Stomach (tissue), 9 donors: ENCODE measurements around the gene ARHGEF3. TPM values are rescaled to one million over a fixed set of nuclear protein-coding genes. Genes with fewer than 3 reads are reported as not detected.

ENCODE experiments used
- DNase-seq, 2 donors: peaks; one replicate each; pipeline versions ENCODE4 v3.0.0 to v3.0.0-alpha.2; 2013 to 2019
- H3K27ac ChIP-seq, 5 donors: fragments of 200-600 bp in 4 of 5; sonication (generic) in 4 of 5; one replicate each; pipeline ENCODE4 v1.5.1; 2013 to 2019; ENCODE audit warnings: mild to moderate bottlenecking in 1 of 5, moderate library complexity in 1 of 5
- H3K27me3 ChIP-seq, 3 donors: fragments of 200-600 bp; sonication (generic); one replicate each; pipeline ENCODE4 v1.5.1; 2017 to 2019; ENCODE audit warnings: mixed run types in 1 of 3
- H3K36me3 ChIP-seq, 4 donors: fragments of 200-600 bp; sonication (generic); 1 replicate in 3 of 4; 2 replicates in 1 of 4; pipeline ENCODE4 v1.5.1; 2016 to 2019
- H3K4me1 ChIP-seq, 4 donors: fragments of 200-600 bp; sonication (generic); one replicate each; pipeline ENCODE4 v1.5.1; 2016 to 2019
- H3K4me3 ChIP-seq, 4 donors: fragments of 200-600 bp; sonication (generic) in 3 of 4; one replicate each; pipeline ENCODE4 v1.5.1; 2016 to 2019; ENCODE audit warnings: mild to moderate bottlenecking in 1 of 4
- H3K9me3 ChIP-seq, 4 donors: fragments of 200-600 bp; sonication (generic); one replicate each; pipeline ENCODE4 v1.5.1; 2016 to 2019
- EP300 ChIP-seq: sonication (generic); formaldehyde crosslinking; IDR thresholded peaks from one replicate; pipeline ENCODE4 v1.6.1; 2017; ENCODE audit warnings: antibody characterized with exemption
- POLR2A ChIP-seq, 4 donors: fragments of 450-650 bp; IDR thresholded peaks; one replicate each; pipeline ENCODE4 v1.6.1; 2016; ENCODE audit warnings: antibody characterized with exemption in 4 of 4, control low read depth in 2 of 4, mild to moderate bottlenecking in 1 of 4, moderate library complexity in 1 of 4
- POLR2AphosphoS5 ChIP-seq, 3 donors: sonication (generic); formaldehyde crosslinking; IDR thresholded peaks; one replicate each; pipeline ENCODE4 v1.6.1; 2016; ENCODE audit warnings: antibody characterized with exemption in 3 of 3
- WGBS, 5 donors: extraction: QIAGEN DNeasy Blood & Tissue Kit in 3 of 5; methylation state at CpG; one replicate each; pipeline versions ENCODE4 v1.1.5 to v1.1.7; 2013 to 2018; 5-methylcytosine and 5-hydroxymethylcytosine counted together
- intact Hi-C: fragments of 100-400 bp; cut with DNase I; formaldehyde crosslinking; loops from one replicate; pipeline ENCODE4 v1.15.1; 2023; ENCODE audit warnings: low total_unique reads
- polyA plus RNA-seq, 3 donors: library from polyadenylated mRNA; stranded (reverse); fragments of 200-250 nt; gene quantifications; one replicate each; pipeline ENCODE4 v1.2.3, GENCODE V29; 2013
- total RNA-seq, 5 donors: library from RNA; depleted of rRNA; stranded (reverse); fragments of >200 nt; gene quantifications; one replicate each; pipeline versions ENCODE4 v1.1.0 to v1.2.3, GENCODE V29; 2014 to 2016
- TF ChIP-seq, protein P1 (sequence below), 7 experiments: fragments of 450-650 bp in 4 of 7; fragments of 200-600 bp in 3 of 7; sonication (generic) in 3 of 7; IDR thresholded peaks; one replicate each; pipeline ENCODE4 v1.5.1; 2016 to 2019; ENCODE audit warnings: antibody characterized with exemption in 7 of 7, control low read depth in 2 of 7, mild to moderate bottlenecking in 1 of 7
- donor health status: healthy with polysubstance abuse.
- donor health status: Bipolar disorder and iron deficiency.
- donor health status: healthy.

ARHGEF3 gene
- total and polyA plus RNA-seq, 8 donors, result 6.2 to 23.8 (median 14.2) TPM

- peaks cover 0 to 5% (median 2%) of the 10 kb centered on the region in 4 donors for H3K4me1 ChIP-seq
- peaks cover 0 to 72% (median 54%) of the 10 kb centered on the region in 4 donors for H3K36me3 ChIP-seq
- TF ChIP-seq EP300 (no peak), POLR2AphosphoS5 (IDR thresholded peaks at IDR 0.05) (no peak)
- TF ChIP-seq, protein P1, sequence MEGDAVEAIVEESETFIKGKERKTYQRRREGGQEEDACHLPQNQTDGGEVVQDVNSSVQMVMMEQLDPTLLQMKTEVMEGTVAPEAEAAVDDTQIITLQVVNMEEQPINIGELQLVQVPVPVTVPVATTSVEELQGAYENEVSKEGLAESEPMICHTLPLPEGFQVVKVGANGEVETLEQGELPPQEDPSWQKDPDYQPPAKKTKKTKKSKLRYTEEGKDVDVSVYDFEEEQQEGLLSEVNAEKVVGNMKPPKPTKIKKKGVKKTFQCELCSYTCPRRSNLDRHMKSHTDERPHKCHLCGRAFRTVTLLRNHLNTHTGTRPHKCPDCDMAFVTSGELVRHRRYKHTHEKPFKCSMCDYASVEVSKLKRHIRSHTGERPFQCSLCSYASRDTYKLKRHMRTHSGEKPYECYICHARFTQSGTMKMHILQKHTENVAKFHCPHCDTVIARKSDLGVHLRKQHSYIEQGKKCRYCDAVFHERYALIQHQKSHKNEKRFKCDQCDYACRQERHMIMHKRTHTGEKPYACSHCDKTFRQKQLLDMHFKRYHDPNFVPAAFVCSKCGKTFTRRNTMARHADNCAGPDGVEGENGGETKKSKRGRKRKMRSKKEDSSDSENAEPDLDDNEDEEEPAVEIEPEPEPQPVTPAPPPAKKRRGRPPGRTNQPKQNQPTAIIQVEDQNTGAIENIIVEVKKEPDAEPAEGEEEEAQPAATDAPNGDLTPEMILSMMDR (IDR thresholded peaks at IDR 0.05), result no peak
- WGBS, 5 donors, result 92 to 99% (median 93%) methylated on average over 5 of the region's 5 CpGs
- H3K27ac ChIP-seq, result no peak overlapping the region
- H3K9me3 ChIP-seq, result no peaks in the 10 kb centered on the region
- H3K27me3 ChIP-seq, result no peaks in the 10 kb centered on the region
- intact Hi-C loops, result no loop called here
- H3K4me3 ChIP-seq, result no peak overlapping the region
- no peak for DNase-seq
Observed at GRCh38 chr3:56744016-56744415, 57.7 kb downstream of the ARHGEF3 start.

GRCh38 chr3:56742887-56743286, 58.9 kb downstream of the ARHGEF3 start:
- H3K4me3 ChIP-seq, result no peak overlapping the region
- 73 to 91% (median 84%) methylated on average over 3 of the region's 3 CpGs for WGBS, 5 donors
- H3K4me1 ChIP-seq, result peaks cover 0 to 3% (median 0%) of the 10 kb centered on the region in 4 donors
- no peak for DNase-seq
- H3K27ac ChIP-seq, result no peak overlapping the region
- H3K9me3 ChIP-seq, result no peaks in the 10 kb centered on the region
- TF ChIP-seq POLR2AphosphoS5 (IDR thresholded peaks at IDR 0.05) (no peak), POLR2A (IDR thresholded peaks at IDR 0.05) (no peak), EP300 (no peak)
- TF ChIP-seq, protein P1 (IDR thresholded peaks at IDR 0.05), result no peak
- H3K27me3 ChIP-seq, result no peaks in the 10 kb centered on the region
- intact Hi-C loops, result no loop called here
- H3K36me3 ChIP-seq, result peaks cover 0 to 79% (median 62%) of the 10 kb centered on the region in 4 donors

DNA sequence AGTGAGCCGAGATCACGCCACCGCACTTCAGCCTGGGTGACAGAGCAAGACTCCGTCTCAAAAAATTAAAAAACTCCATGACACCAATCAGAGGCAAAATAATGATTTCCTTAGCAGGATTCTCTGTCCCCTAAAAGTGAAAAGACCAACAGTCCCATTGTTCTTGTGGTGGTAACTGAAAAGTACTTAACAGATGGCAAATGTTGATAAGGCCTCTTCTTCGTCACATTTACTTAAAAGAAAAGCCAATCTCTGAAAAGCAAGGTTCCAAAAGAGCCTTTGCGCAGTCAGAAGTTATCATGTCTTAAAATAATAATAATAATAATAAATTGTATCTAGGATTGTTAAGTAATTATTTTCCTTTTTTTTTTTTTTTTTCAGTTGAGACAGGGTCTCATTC, 62.7 kb downstream of the ARHGEF3 start:
- no peak for DNase-seq
- Histone ChIP-seq H3K36me3 (peaks cover 3 to 76% (median 57%) of the 10 kb centered on the region in 4 donors), H3K27ac (no peak overlapping the region), H3K4me1 (no peaks in the 10 kb centered on the region), H3K4me3 (no peak overlapping the region), H3K9me3 (no peaks in the 10 kb centered on the region), H3K27me3 (no peaks in the 10 kb centered on the region)
- WGBS, 5 donors, result 95 to 98% (median 97%) methylated on average over 6 of the region's 6 CpGs
- intact Hi-C loops, result no loop called here
- no peak for TF ChIP-seq POLR2A (IDR thresholded peaks at IDR 0.05)
- TF ChIP-seq, protein P1 (IDR thresholded peaks at IDR 0.05), result no peak
- TF ChIP-seq EP300, result no peak
- TF ChIP-seq POLR2AphosphoS5 (IDR thresholded peaks at IDR 0.05), result no peak

- no peak for TF ChIP-seq POLR2A (IDR thresholded peaks at IDR 0.05)
- TF ChIP-seq, protein P1 (IDR thresholded peaks at IDR 0.05), result no peak
- TF ChIP-seq POLR2AphosphoS5 (IDR thresholded peaks at IDR 0.05), result no peak
- TF ChIP-seq EP300, result no peak
- 94 to 96% (median 95%) methylated on average over 10 of the region's 10 CpGs for WGBS, 5 donors
- Histone ChIP-seq H3K9me3 (no peaks in the 10 kb centered on the region), H3K27me3 (no peaks in the 10 kb centered on the region), H3K36me3 (peaks cover 7 to 68% (median 52%) of the 10 kb centered on the region in 4 donors), H3K27ac (no peak overlapping the region), H3K4me3 (no peak overlapping the region), H3K4me1 (no peaks in the 10 kb centered on the region)
- DNase-seq, result no peak
- intact Hi-C loops, result no loop called here
Observed at GRCh38 chr3:56737006-56737405, 64.7 kb downstream of the ARHGEF3 start.
